AG04450 (cell line): ENCODE data around the gene FRMD7. TPM values are rescaled to one million over a fixed set of nuclear protein-coding genes. Genes with fewer than 3 reads are reported as not detected.

Source experiments
- CTCF ChIA-PET: fragments of 300-600, 350-600 bp; formaldehyde crosslinking; extraction: SDS; loops from one replicate; lab custom pipeline; 2022; ENCODE audit warnings: antibody characterized with exemption, inconsistent platforms; lab: Charles Lee
- POLR2A ChIA-PET: fragments of 350-600 bp; formaldehyde crosslinking; extraction: SDS; loops from one replicate; lab custom pipeline; 2021; ENCODE audit warnings: antibody characterized with exemption, inconsistent platforms; lab: Yijun Ruan, JAX
- DNase-seq: peaks from one replicate; pipeline ENCODE4 v3.0.0-alpha.2; 2011; ENCODE audit warnings: low read depth, low spot score
- H3K27ac ChIP-seq: one replicate; pipeline ENCODE4 v1.5.1; 2012; ENCODE audit warnings: low read depth, low read length, control low read depth
- H3K27me3 ChIP-seq: one replicate; pipeline ENCODE4 v1.6.0; 2012; ENCODE audit warnings: low read length; ENCODE audit not compliant: control insufficient read depth, insufficient read depth
- H3K4me3 ChIP-seq: 2 replicates; pipeline ENCODE4 v1.5.1; 2011; ENCODE audit warnings: mild to moderate bottlenecking, low read depth, low read length, control low read depth
- H3K9me3 ChIP-seq: 2 replicates; pipeline ENCODE4 v1.5.1; 2012; ENCODE audit warnings: low read length; ENCODE audit not compliant: control insufficient read depth, insufficient read depth
- CTCF ChIP-seq: IDR thresholded peaks from 2 replicates; pipeline ENCODE4 v1.5.1; 2011; ENCODE audit warnings: low read depth, low read length, control low read depth, inconsistent platforms
- polyA plus RNA-seq: library from polyadenylated mRNA; depleted of rRNA; stranded (reverse); fragments of >200 nt; gene quantifications from 2 replicates; pipeline ENCODE4 v1.2.3, GENCODE V29; 2011

Gene FRMD7
- polyA plus RNA-seq, 1 experiment, result not detected

DNA sequence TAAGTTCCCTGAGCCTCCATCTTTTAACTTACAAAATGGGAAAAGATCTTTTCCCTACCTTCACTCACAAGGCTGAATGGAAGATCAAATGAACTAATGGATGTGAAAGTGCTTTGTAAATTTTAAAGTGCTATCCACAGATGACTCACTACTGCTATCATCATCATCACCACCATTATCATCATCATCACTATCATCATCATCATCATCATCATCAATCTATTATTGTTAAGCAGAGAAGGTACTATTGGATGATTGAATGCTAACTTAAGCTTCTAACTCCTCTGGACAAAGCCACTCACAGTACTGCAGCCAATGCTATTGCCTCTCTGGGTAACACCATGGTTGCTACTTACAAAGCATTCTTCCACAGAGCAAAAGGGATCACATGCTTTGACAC is 1.9 kb downstream of the FRMD7 start:
- H3K9me3 ChIP-seq, result no peaks in the 10 kb centered on the region
- H3K27me3 ChIP-seq, result no peaks in the 10 kb centered on the region
- ChIA-PET CTCF (no interaction called here), POLR2A (no interaction called here)
- no peak overlapping the region for H3K27ac ChIP-seq
- no peak for TF ChIP-seq CTCF
- no peak overlapping the region for H3K4me3 ChIP-seq
- DNase-seq, result no peak

GRCh38 chrX:132120913-132121312 is 6.9 kb downstream of the FRMD7 start:
- Histone ChIP-seq H3K27ac (no peak overlapping the region), H3K9me3 (no peaks in the 10 kb centered on the region), H3K27me3 (no peaks in the 10 kb centered on the region), H3K4me3 (no peak overlapping the region)
- POLR2A ChIA-PET, result no interaction called here
- no peak for DNase-seq
- CTCF ChIA-PET, result interaction anchor here (0.6 kb wide), 1 partner anchor 29 kb away, joined by 3 read pairs; no protein-coding TSS in a partner anchor
- no peak for TF ChIP-seq CTCF

- Histone ChIP-seq H3K27me3 (no peaks in the 10 kb centered on the region), H3K9me3 (no peaks in the 10 kb centered on the region), H3K27ac (no peak overlapping the region), H3K4me3 (no peak overlapping the region)
- POLR2A ChIA-PET, result no interaction called here
- CTCF ChIA-PET, result interaction anchor here (0.6 kb wide), 1 partner anchor 28 kb away, joined by 3 read pairs; no protein-coding TSS in a partner anchor
- no peak for DNase-seq
- no peak for TF ChIP-seq CTCF
Observed at GRCh38 chrX:132119821-132120515, 7.9 kb downstream of the FRMD7 start.

DNA sequence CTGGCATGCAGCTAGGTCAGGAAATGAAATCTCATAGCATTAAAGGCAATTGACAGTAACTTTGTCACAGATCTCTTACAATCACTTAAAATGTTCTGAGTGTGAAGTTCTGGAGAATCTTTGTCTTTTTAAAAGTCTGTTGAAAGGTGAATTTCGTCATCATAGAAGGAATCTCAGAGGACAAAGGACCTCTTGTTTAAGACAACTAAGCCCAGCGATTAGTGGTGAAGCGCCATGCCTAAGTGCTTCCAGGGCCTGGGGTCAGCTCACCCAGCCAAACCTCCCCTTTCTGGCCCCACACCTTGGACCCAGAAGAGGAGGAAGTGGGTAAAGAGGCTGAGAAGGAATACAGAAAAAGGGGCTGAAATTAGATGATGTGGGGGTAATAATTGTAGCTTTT is 8.5 kb downstream of the FRMD7 start:
- H3K27me3 ChIP-seq, result no peaks in the 10 kb centered on the region
- no peaks in the 10 kb centered on the region for H3K9me3 ChIP-seq
- DNase-seq, result no peak
- CTCF ChIA-PET, result interaction anchor here (0.5 kb wide), 1 partner anchor 28 kb away, joined by 3 read pairs; no protein-coding TSS in a partner anchor
- H3K4me3 ChIP-seq, result no peak overlapping the region
- POLR2A ChIA-PET, result no interaction called here
- H3K27ac ChIP-seq, result no peak overlapping the region
- no peak for TF ChIP-seq CTCF

DNA sequence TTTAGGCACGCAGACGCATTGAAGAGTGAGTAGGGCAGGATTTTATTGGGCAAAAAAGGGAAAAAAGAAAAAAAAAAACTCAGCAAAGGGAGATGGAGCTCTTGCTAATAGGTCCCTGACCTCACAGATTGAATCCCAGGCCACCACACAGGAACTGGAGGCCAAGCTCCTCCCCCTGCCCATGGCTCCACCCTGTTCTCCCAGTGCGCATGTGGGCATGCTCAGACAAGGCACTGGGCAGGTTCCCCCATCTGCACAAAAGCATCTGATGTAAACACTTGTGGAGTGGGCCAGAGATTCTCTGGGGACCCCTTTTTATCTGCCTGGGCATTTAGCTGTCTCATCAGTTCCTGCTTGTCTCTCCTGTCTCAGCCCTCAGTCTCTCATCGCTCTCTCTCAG is 9.5 kb downstream of the FRMD7 start:
- DNase-seq, result no peak
- POLR2A ChIA-PET, result no interaction called here
- Histone ChIP-seq H3K27ac (no peak overlapping the region), H3K9me3 (no peaks in the 10 kb centered on the region), H3K4me3 (no peak overlapping the region), H3K27me3 (no peaks in the 10 kb centered on the region)
- CTCF ChIA-PET, result no interaction called here
- TF ChIP-seq CTCF, result no peak
